GM19099 (cell line): ENCODE results near the gene JAK1.

ENCODE experiments used
- POLR2A ChIP-seq: IDR thresholded peaks from 3 replicates; pipeline ENCODE4 v1.6.1; 2011; ENCODE audit warnings: low read depth; ENCODE audit not compliant: insufficient read length; ENCODE audit errors: extremely low read depth

The JAK1 gene

DNA sequence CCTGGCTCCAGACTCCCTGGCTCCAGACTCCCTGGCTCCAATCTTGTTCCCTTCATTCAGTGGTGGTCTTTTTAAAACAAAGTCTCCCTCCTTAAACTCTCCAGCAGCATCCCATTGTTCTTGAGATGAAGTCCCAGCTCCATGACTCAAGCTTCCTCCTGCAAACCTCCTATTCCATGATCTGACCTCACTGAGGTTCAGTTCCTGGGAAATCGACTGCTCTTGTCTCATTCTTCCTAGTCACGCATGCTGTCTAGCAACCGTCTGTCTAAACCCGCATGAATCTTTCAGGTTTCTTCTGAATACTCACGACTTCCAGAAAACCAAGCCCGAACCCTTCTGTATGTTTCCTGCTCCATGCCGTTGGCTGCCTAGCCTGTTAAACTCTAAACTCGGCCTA is 129.5 kb downstream of the JAK1 start:
- TF ChIP-seq POLR2A = no peak

DNA sequence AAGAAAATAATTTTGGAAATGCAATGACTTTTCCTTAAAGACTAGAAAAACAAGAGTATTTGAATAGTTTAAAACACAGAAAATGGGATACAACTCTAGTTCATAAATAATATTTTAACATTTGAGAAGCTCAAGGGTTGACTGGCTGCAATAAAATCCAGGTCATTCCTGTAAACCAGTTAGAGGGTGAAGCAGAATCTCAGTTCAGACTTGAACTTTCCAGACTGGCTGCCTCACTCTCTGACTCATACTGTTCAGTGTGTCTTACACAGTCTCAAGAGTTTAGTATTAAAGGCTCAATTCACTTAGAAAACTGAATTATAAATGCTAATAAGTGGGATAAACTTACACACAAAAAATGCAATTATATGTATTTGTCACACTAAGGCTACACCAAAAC is 131.6 kb downstream of the JAK1 start:
- no peak for TF ChIP-seq POLR2A

DNA sequence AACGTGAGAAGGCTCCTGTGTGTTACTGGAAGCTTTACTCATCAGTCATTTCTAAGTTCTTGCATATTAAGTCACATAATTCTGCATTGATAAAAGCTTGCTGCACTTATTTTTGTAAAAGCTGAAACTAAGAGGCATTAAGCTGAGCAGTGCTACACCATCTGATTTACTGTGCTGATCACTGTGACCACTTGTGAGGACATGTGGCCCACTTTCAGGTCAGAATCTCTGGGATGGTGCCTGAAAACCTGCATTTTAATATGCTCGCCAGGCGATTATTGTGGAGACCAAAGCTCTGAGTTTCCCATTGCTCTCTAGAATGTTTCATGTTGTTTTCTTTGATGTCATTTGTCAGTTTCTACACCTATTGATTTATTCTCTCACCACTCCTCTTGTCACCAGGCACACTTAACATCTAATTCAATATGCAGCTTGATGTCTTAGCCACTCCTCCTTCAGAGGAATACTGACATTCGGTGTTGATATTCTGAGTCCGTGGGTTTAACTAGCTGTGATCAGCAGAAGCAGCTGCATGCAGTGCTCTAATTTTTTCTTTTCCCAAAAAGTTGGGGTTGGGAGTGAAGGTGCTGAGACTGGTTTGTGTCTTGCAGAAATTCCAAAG is 136.2 kb downstream of the JAK1 start:
- no peak for TF ChIP-seq POLR2A

DNA sequence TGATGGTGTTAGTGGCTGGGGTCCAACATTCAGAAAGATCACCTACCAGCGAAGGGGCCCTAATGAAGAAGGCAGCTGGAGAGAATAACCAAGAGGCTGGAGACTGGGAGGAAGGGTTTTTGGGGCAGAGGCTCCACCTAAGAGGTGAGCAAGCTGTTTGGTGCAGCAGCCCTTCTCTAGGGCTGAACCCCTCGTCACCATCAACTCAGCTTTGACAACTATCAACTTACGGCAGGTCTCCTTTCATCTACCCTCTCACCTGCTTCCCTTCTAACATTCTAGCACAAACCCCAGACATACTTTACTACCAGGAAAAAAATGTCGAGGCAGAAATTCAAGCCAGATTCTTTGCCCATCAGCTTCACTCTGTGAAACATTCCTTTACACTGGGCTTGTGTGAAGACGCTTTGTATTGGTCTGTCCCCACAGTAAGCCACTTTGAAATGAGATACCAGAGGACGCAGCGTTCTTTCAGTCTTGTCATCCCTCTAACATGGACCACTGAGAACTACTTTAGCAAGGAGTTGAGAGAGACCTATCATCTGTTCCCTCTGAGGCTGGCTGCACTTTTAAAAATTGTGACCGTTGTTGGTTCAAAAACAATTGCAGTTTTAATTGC is 136.8 kb downstream of the JAK1 start:
- TF ChIP-seq POLR2A = no peak

DNA sequence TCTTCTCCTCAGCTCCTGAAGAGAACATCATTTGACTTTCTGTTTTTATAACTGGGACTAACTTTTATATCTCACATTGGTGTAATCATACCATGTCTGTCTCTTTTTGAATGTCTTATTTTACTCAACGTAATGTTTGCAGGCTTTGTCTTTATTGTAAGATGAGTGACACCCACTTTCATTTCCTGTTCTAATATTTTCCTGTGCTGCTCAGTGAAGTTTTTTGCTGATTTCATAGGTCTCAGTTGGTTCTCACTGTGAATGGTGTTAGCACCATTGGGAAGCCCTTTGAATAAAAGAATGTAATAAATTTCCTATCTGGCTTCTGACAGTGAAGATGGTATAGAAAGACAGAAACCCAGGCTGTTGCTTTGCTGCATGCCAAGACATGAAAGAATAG is 137.5 kb downstream of the JAK1 start:
- TF ChIP-seq POLR2A = no peak

DNA sequence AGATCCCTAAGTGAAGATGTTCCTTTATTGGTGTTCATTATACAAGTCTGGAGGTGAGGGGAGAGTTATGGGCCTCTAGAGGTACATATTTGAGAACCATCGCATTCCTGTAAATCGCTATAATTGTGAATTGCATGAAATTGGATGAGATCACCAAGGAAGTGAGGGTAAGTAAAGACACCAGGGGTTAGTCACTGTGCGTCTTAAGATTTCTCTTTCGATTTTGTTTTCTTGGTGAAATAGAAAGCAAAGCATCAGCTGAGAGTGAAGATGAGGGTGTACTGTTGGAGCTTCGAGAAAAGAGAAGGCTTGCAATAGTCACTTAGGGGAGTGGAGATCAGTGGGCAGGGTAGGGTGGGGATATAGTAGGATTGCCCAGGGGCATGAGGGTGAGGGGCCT is 139.4 kb downstream of the JAK1 start:
- no peak for TF ChIP-seq POLR2A

DNA sequence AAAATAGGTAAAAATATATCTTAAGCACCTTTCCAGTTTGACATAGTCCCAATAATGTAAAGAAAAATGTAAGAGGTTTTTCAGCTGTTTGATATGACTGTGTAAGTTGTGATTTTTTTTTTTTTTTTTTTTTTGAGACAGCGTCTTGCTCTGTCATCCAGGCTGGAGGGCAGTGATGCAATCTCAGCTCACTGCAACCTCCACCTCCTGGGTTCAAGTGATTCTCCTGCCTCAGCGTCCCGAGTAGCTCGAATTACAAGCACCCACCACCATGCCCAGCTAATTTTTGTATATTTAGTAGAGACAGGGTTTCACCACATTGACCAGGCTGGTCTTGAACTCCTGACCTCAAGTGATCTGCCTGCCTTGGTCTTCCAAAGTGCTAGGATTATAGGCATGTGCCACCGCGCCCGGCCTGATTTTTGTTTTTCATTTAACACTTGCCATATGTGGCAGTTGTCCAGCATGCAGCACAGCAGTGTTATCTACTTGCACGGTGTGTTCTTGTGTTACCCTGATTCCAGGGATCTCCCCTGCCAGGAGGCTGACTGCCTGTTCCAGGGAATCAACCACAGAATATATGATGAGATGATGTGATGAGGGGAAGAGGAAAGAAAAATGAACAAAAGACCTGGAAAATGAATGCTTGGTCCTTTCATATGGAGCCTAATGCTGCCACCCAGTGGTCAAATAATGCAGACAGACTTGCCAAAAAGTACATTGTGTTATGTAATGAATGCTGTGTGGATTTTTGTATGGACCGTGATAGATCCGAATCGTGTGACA is 142.5 kb downstream of the JAK1 start:
- TF ChIP-seq POLR2A = no peak

DNA sequence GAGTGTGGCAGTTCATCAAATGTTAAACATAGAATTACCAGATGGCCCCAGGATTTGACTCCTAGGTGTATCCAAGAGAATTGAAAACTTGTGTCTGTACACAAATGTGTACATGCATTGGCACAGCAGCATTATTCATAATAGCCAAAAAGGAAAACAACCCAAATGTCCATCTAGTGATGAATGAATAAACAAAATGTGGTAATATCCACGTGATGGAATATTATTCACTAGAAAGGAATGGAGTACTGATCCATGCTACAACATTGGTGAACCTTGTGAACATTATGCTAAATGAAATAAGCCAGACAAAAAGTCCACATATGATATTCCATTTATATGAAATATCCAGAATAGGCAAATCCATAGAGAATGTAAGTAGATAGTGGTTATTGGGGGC is 143.7 kb downstream of the JAK1 start:
- TF ChIP-seq POLR2A = no peak

DNA sequence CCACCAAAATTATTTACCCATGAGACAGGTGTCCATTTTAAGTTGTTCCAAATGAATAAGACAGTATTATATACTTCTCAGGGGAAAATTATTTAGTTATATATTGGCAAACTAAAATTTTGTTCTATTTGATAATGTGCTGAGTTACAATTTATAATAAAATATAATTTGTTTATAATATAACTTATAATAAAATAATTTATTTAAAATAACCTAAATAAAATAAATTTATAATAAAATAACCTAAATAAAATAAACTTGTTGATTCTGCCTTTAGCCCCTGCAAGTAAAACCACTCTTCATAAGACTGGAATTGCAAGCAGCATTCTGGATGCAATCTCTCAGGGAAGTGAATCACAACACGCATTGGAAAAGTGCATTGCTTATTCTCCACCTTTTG is 151.9 kb downstream of the JAK1 start:
- TF ChIP-seq POLR2A = no peak

DNA sequence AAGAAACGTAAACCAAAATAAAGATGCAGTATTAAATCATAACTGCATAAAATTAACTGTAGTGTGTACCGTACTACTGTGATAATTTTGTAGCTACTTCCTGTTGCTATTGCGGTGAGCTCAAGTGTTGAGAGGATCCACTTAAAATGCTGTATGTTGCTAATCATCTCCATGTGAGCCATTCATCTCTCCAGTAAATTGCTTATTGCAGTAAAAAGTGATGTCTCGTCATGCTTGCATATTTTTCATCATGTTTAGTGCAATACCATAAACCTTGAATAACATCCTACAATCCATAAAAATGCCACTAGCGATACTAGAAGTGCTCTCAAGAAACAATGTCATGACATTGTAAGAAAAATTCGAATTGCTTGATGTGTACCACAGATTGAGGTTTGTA is 155.2 kb downstream of the JAK1 start:
- no peak for TF ChIP-seq POLR2A

DNA sequence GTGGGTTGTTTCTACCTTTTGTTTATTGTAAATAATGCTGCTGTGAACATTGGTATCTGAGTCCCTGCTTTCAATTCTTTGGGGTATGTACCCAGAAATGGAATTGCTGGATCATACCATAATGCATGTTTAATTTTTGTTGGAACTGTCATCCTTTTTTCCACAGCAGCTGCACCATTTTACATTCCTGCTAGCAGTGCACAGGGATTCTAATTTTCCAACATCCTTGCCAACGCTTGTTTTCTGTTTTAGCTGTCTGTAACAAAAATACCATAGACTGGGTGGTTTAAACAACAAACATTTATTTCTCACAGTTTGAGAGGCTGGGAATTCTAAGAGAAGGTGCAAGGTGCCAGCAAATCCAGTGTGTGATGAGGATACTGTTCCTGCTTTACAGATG is 156.3 kb downstream of the JAK1 start:
- TF ChIP-seq POLR2A = no peak

DNA sequence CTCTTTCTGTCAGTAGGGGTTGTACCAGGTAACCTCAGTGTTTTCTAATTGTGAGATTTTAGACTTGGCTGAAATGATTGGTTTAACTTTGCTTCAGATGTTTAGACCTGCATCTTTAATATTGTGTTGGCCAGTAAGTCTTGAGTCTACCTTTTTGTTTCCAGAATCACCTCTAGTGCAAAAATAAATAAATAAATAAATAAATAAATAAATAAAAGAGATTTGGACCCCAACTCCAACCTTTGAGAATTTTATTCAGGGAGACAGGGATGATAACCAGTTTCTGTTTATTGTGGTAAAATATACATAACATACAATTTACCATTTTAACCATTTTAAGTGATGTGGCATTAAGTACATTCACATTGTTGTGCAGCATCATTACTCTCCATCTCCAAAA is 157.0 kb downstream of the JAK1 start:
- TF ChIP-seq POLR2A = no peak

DNA sequence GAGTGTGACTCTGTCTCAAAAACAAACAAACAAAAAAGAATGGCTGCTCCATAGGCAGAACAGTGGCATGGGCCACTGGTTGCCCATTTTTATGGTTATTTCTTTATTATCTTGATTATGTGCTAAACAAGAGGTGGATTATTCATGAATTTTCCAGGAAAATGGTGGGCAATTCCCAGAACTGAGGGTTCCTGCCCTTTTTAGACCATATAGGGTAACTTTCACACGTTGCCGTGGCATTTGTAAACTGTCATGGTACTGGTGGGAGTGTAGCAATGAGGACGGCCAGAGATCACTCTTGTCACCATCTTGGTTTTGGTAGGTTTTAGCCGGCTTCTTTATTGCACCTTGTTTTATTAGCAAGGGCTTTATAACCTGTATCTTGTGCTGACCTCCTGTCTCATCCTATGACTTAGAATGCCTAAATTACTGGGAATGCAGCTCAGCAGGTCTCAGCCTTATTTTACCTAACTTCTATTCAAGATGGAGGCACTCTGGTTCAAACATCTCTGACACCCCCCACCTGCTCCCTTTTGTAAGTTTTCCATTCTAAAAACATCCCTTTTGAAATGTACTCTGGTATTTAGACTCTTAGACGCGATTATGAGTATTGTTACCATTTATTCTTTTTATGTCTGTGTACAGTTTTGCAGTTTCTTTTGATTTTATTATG is 164.4 kb downstream of the JAK1 start:
- TF ChIP-seq POLR2A = no peak

DNA sequence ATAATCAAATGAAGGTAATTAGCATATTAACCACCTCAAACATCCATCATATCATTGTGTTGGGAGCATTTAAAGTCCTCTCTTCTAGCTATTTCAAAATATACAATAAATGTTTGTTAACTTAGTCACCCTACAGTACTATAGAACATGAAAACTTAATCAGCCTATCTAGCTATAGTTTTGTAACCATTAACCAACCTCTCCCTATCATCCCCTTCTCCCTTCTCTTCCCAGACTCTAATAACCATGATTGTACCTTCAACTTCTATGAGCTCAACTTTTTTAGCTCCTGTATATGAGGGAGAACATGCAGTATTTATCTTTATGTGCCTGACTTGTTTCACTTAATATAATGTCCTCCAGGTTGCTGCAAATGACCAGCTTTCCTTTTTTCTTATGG is 167.5 kb downstream of the JAK1 start:
- no peak for TF ChIP-seq POLR2A

DNA sequence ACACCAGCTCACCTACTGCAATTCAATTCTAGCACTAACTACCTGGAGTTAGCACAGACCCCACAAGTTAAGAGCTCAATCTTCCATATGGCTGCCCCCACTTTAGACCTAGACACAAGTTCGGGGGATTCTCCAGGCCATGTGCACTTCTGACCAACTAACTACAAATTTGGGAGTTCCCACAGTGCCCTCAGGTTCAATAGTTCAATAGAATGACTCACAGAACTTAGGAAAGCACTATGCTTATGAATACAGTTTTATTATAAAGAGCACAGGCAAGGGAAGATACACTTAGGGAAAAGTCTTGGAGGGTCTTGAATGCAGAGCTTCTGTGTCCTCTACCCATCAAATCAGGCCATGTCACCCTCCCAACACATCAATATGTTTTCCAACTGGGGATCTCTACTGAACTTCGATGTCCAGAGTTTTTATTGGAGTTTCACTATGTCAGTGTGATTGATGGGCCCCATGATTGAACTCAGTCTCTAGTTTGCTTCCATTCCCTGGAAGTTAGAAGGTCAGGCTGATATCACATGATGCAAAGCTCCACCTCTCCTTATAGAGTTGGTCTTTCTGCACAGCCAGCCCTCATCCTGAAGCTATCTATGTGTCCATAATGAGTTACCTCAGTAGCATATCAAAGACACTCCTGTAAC is 175.4 kb downstream of the JAK1 start:
- TF ChIP-seq POLR2A = no peak
